Hippocampal formation (tissue), 2 donors: ENCODE results near the gene COMMD9.
A peak's percentile ranks its signal among the peaks of the same experiment; 100 is the strongest.

Experiments used
- DNase-seq, 2 donors: peaks; one replicate each; lab custom pipeline; 2025; lab: John Stamatoyannopoulos, UW

COMMD9 gene

GRCh38 chr11:36257351-36257750 is 31.9 kb downstream of the COMMD9 start:
- DNase-seq = no peak

DNA sequence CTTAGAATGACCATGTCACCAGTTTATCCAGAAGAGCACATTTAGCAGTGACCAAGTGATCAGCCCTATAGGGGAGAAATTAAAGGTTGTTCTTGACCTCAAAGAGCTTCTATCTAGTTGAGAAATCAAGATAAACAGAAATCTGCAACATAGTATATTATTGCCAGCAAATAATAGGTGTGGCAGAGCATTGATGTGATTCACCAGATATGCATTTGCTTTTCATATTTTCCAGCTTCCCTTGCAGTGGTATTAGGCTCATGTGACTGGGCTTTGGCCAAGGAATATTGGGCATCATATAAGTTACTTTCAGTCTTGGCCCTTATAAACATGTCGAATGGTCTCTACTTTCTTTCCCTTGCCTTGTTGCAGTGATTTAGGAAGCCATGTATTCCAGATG is 34.5 kb downstream of the COMMD9 start:
- no peak for DNase-seq

GRCh38 chr11:36253238-36253637 is 36.0 kb downstream of the COMMD9 start:
- peak; percentile 23 to 34 for DNase-seq

DNA sequence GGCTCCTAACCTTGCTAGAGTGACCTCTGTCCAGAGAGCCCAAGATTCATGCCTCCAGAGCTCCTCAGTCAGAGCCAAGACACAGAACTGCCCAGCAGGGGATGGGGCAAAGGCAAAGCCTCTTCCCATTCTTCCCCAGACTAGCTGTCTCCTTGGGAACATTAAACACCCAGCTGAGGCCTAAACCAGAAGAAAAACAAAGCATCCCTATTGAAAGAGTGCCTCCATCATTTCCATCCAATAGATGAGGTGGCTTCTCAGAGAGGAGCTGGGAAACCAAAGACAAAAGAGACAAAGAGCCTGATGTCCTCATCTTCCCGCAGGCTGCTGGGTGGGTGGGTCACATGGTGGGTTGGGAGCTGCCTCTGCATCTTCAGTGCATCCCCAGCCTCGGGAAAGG is 37.4 kb downstream of the COMMD9 start:
- DNase-seq = peak in 1 of 2 donors; percentile 7

DNA sequence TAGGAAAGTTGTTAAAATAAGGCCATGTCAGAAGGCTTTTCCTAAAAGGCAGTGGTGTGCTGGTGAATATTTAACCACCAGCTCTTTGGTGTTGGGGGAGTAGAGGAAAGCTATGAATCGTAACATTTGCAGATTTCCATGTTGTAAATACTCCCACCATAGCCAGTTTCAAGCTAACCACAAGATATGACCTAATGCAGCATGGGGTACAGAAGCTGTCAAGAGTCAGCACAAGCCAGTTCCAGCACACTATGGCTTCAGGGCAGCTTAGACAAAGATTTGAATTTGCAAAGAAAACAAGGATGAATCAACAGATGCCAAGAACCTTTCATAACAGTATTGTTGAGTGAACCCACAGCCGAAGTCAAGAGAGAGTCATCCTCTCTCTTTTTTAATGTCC is 40.0 kb downstream of the COMMD9 start:
- no peak for DNase-seq

GRCh38 chr11:36248436-36248835 is 40.8 kb downstream of the COMMD9 start:
- no peak for DNase-seq

GRCh38 chr11:36247493-36247892 is 41.7 kb downstream of the COMMD9 start:
- no peak for DNase-seq

- DNase-seq = no peak
These were observed 45.6 kb downstream of the COMMD9 start for GRCh38 chr11:36243641-36244040.

GRCh38 chr11:36241497-36241896 is 47.7 kb downstream of the COMMD9 start:
- DNase-seq = no peak

DNA sequence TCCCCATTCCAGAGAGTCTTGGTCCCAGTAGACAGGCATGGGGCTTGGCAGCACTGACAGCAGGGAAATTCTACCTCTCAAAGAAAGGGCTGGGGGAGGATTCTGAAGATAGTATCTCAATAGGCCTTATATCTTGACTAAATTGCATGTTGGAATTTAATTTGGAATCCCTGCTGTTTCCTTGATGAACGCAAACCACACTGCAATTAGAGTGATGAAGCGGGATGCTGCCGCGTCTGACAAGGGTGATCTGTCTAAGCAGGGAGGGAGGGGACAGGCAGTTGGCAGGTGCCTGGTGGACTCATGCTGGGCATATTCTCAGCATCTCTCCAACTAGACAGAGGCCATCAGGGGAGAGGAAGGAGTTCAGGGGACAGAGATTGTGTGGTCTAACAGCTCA is 48.4 kb downstream of the COMMD9 start:
- DNase-seq = no peak

DNA sequence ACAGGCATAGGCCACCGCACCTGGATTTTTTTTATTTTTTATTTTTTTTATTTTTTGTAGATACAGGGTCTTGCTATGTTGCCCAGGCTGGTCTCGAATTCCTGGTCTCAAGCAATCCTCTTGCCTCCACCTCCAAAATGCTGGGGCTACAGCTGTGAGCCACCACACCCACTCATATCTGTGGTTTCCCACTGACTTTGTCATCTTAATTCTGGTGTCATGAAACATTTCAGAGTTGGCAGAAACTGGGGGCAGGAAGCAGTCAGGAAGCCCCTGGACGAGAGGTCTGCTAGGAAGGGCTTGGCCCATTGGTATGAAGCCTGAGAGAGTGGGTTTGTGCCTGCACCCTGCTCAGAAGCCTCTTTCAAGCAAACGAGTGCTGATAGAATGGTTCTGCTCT is 49.1 kb downstream of the COMMD9 start:
- no peak for DNase-seq

GRCh38 chr11:36239636-36240035 is 49.6 kb downstream of the COMMD9 start:
- peak; percentile 14 to 50 for DNase-seq

DNA sequence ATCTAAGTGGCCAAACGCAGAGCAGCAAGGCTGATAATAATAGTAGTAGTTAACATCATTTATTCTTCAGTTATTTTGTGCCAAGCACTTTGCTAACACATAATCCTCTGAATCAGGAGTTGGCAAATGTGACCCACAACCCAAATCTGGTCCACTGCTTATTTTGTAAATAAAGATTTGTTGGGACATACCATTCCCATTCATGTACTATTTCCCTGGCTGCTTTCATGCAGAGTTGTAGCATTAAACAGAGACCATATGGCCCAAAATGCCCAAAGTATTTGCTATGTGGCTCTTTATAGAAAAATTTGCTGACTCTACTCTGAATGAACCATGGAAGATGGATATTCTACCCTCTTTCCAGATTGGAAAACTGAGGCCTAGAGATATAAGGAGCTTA is 50.3 kb downstream of the COMMD9 start:
- DNase-seq = no peak

DNA sequence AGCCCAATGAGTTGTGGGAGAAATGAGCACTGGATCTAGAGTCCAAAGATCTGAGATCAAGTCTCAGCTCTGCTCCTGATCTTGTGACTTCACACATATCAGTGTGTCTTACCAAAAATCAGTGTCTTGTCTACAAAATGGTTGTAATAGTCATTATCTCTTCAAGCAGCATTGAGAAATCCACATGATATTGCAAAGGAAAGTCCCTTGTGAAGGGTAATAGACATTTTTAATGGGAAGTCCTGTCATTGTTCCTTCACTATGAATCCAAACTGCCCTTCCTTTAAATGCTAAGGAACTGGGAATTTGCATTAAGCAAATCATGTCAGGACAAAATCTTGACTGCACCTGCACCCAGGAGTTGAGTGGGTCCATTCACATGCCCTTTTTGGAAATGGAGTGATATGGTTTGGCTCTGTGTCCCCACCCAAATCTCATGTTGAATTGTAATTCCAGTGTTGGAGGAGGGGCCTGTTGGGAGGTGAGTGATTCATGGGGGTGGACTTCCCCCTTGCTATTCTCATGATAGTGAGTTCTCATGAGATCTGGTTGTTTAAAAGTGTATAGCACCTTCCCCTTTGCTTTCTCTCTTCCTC is 51.1 kb downstream of the COMMD9 start:
- DNase-seq = no peak

GRCh38 chr11:36237391-36237790 is 51.8 kb downstream of the COMMD9 start:
- no peak for DNase-seq

DNA sequence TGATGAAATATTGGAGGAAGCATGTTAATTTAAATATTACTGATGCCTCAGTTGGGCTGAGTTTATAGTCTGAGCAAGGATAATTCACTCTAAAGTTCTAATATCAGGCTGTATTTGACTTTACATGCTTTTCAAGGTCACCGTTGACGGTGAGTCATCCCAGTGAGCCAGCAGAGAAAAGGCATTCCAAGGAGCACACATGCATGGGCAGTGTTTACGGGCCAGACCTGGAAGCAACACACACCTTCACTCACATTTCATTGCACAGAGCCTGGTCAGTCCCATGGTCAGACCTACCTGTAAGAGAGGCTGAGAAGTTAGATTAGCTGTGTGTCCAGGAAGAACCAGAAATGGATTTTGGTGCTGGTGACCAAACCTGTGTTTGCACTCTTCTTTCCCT is 53.5 kb downstream of the COMMD9 start:
- DNase-seq = no peak

DNA sequence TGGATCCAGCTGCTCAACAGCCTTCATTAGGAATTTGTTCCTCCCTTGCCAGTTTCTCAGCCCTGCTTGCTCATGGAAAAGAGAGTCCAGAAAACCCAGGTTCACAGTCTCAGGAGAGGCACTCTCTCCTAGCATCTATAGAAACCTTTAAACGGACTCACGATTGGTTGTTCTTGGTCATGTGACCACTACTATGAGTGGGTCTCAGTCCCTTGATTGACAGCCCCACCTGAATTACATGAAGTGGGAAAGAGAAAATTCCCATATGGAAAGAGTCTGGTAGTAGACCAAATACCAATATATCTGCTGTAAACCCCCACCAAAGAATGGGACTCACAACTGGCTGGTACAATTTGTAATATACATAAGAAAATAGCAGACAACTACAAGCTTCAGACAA is 54.4 kb downstream of the COMMD9 start:
- no peak for DNase-seq

DNA sequence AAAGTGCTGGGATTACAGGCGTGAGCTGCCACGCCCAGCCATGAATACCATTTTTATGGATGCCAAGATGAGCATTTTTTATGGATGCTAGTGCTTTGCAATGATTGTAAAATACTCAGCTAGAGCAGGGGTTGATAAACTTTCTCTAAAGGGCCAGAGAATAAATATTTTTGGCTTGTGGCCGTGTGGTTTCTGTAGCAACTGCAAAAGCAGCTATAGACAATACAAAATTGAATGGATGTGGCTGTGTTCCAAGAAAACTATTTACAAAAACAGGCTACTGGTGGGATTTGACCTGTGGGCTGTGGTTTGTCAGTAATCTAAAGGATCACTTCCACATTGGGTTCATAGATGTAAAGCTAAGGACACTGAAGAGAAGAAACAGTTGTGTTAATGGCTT is 56.0 kb downstream of the COMMD9 start:
- DNase-seq = no peak

DNA sequence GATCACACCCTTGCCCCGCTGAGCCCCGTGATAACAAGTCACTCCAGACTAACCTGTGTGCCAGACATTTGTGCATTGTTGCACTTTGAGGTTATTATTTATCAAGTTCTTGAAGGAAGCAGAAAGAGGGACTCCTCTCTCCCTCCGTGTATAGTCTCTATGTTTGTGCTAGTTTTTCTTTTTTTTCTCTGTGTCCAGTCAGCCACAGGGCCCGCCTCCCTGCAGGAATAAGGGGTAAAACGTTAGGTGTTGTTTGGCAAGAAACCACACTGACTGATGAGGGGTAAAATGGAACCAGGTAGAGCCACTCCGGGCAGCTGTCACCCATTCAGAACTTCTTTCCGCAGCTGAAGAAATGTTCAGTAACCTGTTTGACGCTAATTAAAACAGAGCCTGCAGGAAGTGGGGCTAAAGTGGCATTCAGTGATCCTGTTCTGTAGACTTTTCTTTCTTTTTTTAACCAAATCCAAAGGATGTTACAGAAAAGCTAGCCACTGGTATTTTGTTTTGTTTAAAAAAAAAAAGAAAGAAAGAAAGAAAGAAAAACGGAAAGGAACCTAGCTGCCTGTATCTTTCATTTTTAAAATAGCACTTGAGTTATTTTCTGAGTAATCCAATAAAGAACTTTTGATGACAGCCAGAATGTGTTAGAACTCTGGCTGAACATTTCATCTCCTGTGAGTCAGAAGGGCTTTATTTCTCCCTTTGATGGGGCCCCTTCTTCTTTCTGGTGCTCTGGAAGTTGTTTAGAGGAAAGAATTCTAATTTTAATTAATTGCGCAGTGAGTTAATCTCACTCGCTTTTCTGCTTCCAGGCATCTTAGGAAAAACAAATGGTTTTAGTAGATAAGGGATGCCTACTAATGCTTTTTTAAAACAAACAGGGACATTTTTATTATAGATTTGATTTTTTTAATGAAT is 58.2 kb downstream of the COMMD9 start:
- DNase-seq = peak in 1 of 2 donors; percentile 49

DNA sequence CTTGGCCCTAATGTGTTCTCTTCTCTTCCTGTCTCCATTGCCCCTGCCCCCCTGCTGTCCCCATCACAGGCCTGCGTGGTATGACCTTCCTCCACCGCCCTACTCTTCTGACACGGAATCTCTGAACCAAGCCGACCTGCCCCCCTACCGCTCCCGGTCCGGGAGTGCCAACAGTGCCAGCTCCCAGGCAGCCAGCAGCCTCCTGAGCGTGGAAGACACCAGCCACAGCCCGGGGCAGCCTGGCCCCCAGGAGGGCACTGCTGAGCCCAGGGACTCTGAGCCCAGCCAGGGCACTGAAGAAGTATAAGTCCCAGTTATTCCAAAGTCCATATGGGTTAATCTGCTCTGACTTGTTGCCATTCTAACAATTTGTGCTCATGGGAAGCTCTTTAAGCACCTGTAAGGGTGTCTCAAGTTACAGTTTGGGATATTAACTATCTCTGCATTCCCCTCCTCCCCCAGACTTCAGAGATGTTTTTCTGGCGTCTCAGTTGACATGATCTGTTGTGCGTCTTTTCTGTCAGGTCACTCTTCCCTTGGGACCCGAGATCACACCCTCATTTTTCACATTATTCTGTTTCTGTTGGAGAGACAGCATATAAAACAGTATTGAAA is 60.0 kb downstream of the COMMD9 start:
- no peak for DNase-seq

DNA sequence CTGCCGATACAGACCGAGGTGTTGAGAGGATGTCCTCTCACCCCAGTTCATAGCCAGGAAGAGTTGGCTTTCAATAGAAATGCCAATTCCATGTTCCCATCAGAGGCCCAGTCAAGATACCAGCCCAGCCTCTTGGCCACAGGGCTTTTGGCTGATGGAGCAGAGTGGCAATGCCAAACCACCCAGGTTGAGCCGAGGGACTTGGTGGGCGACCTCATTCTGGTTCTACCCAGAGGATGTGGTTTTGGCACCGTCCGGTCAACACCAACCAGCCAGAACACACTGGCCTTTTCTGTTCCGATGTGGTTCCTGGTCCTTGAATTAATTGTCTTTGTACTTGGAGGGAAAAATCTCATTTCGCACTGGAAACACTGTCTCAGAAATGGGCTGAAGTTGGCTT is 60.5 kb downstream of the COMMD9 start:
- no peak for DNase-seq

- DNase-seq = no peak
These were observed 62.2 kb downstream of the COMMD9 start for GRCh38 chr11:36227044-36227443.
